Natural killer cell treated with Interleukin-12 subunit alpha and Interleukin-12 subunit beta and Interleukin-15 and Interleukin-18, amount 100 ng/mL, for 72 hours (primary cell): Measurements from ENCODE around the gene CADM1. TPM values are rescaled to one million over a fixed set of nuclear protein-coding genes. Genes with fewer than 3 reads are reported as not detected.
A peak's percentile ranks its signal among the peaks of the same experiment; 100 is the strongest.

Experiments used
- ATAC-seq, 2 donors: fragments of 150-1000 bp; cut with Tn5 transposase in 1 of 2; sonication (Bioruptor Pico), chemical (Tn5 transposase) in 1 of 2; 2 replicates each; pipeline ENCODE4 v1.10.0; 2021
- DNase-seq: peaks from one replicate; pipeline ENCODE4 v3.0.0; 2022; ENCODE audit warnings: low spot score
- H3K27ac Mint-ChIP-seq, 2 donors: 1 replicate in 1 of 2; 2 replicates in 1 of 2; pipeline ENCODE4 v1.8.0; 2022; ENCODE audit warnings: mixed read lengths in 2 of 2, mild to moderate bottlenecking in 1 of 2, moderate library complexity in 1 of 2
- H3K27me3 Mint-ChIP-seq, 2 donors: 1 replicate in 1 of 2; 2 replicates in 1 of 2; pipeline ENCODE4 v1.8.0; 2022; ENCODE audit warnings: mixed read lengths in 2 of 2
- H3K36me3 Mint-ChIP-seq: one replicate; pipeline ENCODE4 v1.8.0; 2022; ENCODE audit warnings: mixed read lengths
- H3K4me1 Mint-ChIP-seq, 2 donors: 1 replicate in 1 of 2; 2 replicates in 1 of 2; pipeline ENCODE4 v1.8.0; 2022; ENCODE audit warnings: low read depth in 2 of 2, mixed read lengths in 2 of 2, mild to moderate bottlenecking in 1 of 2
- H3K4me3 Mint-ChIP-seq: one replicate; pipeline ENCODE4 v1.8.0; 2022; ENCODE audit warnings: mixed read lengths
- H3K9me3 Mint-ChIP-seq: 2 replicates; pipeline ENCODE4 v1.8.0; 2022; ENCODE audit warnings: mixed read lengths
- total RNA-seq, 2 donors: library from RNA; stranded (reverse); gene quantifications; one replicate each; pipeline ENCODE4 v1.2.3, GENCODE V29; 2022

The CADM1 gene
- total RNA-seq, 2 donors from 2014 or later = 0.50 to 1.0 TPM

DNA sequence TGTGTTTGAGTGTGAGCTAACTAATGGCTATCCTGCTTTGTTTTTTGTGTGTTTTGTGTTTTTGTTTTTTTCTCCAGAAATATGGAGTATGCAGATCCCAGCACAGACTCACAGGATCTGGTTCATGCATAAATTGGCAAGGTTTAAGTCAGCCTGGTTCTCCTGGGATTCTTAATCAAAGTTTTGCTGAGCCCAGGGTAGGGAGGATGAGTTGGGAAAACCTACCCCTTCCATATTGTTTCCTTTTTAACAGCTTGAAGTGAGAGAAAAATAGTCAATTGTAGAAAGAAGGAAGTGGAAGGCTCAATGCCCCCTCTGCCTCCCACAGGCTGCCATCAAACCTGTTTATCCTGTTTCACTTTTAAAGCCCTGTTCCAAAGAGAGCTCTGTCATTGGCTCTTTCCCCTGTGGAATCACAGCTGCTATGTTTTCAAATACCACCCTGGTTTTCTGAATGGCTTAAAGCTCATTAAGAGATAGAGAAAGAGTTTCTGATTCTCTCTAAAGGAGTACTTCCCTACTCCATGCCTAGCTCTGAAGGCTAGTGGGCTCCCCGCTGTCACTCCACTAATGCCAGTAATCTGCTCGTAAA is 23.4 kb upstream of the CADM1 start:
- H3K27me3 Mint-ChIP-seq = peaks cover 4 to 19% of the 10 kb centered on the region in 2 donors
- no peak overlapping the region for H3K27ac Mint-ChIP-seq
- H3K4me1 Mint-ChIP-seq = no peaks in the 10 kb centered on the region
- no peak for ATAC-seq
- no peak for DNase-seq
- no peaks in the 10 kb centered on the region for H3K9me3 Mint-ChIP-seq
- H3K4me3 Mint-ChIP-seq = no peak overlapping the region
- no peaks in the 10 kb centered on the region for H3K36me3 Mint-ChIP-seq

- Mint-ChIP-seq H3K9me3 (no peaks in the 10 kb centered on the region), H3K27ac (no peak overlapping the region), H3K4me1 (no peaks in the 10 kb centered on the region), H3K4me3 (no peak overlapping the region), H3K36me3 (no peaks in the 10 kb centered on the region), H3K27me3 (peaks cover 0 to 30% of the 10 kb centered on the region in 2 donors)
- ATAC-seq (no peak), DNase-seq (no peak)
Observed at GRCh38 chr11:115525531-115526006, 21.4 kb upstream of the CADM1 start.

- ATAC-seq (no peak), DNase-seq (no peak)
- Mint-ChIP-seq H3K27ac (no peak overlapping the region), H3K27me3 (peaks cover 0 to 35% of the 10 kb centered on the region in 2 donors), H3K4me1 (no peaks in the 10 kb centered on the region), H3K9me3 (no peaks in the 10 kb centered on the region), H3K4me3 (no peak overlapping the region), H3K36me3 (no peaks in the 10 kb centered on the region)
Observed at GRCh38 chr11:115524572-115524971, 20.4 kb upstream of the CADM1 start.

- Mint-ChIP-seq H3K9me3 (no peaks in the 10 kb centered on the region), H3K4me3 (no peak overlapping the region), H3K27ac (no peak overlapping the region), H3K36me3 (no peaks in the 10 kb centered on the region), H3K27me3 (peaks cover 0 to 35% of the 10 kb centered on the region in 2 donors), H3K4me1 (no peaks in the 10 kb centered on the region)
- ATAC-seq (no peak), DNase-seq (no peak)
Observed at GRCh38 chr11:115523727-115524399, 19.6 kb upstream of the CADM1 start.

DNA sequence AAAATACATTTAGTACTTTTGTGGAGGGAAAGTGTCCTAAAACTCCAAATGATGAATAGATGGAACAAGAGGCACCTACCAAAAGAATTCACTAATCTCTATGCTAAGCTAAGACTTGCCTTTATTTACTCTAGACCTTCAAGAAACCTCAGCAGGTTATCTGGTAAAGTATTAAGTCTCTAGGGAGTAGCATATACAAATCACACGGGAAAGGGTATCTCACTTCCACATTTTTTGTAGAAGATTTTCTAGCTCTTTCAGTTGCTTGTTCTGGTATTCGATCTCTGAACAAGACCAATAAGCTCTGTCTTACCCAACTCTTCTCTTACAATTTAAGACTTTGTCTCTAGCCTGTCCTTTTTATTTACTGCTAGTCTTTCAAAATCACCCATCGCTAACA is 18.1 kb upstream of the CADM1 start:
- Mint-ChIP-seq H3K9me3 (no peaks in the 10 kb centered on the region), H3K27ac (no peak overlapping the region), H3K36me3 (no peaks in the 10 kb centered on the region), H3K4me3 (no peak overlapping the region), H3K4me1 (no peaks in the 10 kb centered on the region), H3K27me3 (peaks cover 0 to 27% of the 10 kb centered on the region in 2 donors)
- DNase-seq = no peak
- ATAC-seq = no peak

DNA sequence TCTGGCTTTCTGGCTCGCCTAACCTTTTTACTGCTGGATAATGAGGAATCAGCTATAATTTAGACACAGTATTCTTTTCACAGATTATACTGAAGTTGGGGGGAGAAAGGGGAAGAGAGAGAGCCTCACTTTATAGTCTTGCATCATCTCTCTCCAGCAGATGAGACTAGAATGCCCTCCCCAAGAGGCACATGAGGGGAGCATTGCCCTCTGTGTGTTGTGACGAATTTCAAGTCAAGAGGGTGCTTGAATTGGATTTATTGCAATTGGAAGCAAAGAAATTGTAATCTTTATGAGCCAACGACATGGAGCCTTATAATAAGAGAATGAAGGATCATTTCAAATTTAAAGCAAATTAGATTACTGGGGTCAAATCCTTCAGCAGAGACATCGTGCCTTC is 17.6 kb upstream of the CADM1 start:
- H3K9me3 Mint-ChIP-seq = no peaks in the 10 kb centered on the region
- H3K36me3 Mint-ChIP-seq = no peaks in the 10 kb centered on the region
- H3K27ac Mint-ChIP-seq = no peak overlapping the region
- H3K27me3 Mint-ChIP-seq = peaks cover 0 to 27% of the 10 kb centered on the region in 2 donors
- ATAC-seq = no peak
- no peak overlapping the region for H3K4me3 Mint-ChIP-seq
- no peak for DNase-seq
- no peaks in the 10 kb centered on the region for H3K4me1 Mint-ChIP-seq

DNA sequence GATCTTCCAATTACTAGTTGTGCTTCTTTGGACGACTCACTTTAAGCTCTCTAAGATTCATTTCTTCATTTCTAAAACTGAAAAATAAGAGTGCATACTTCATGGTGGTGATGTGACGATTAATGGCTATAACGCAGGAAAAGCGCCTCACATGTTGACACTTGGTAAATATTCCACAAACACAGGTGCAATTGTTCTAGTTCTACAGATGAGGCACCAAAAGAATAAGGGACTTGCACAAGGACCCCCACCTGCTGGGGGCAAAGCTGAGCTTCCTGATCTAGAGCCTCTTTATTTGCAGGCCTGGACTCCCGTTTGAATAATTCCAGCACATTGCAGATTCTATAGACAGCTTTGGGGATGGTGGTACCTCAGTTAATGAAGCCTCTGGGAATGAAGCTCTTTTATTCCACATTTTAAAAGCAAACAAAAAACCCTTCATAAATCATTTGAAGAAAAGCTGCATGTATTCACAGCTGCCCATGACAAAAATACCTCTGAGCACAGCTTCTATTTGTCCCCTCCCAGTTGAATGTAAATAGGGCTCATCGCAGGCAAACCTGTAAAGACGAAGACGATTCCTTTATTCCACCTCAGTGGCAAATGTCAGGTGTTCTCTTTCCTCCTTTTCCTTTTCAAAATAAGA is 14.9 kb upstream of the CADM1 start:
- Mint-ChIP-seq H3K36me3 (no peaks in the 10 kb centered on the region), H3K9me3 (no peaks in the 10 kb centered on the region), H3K4me3 (no peak overlapping the region), H3K27me3 (peaks cover 8 to 31% of the 10 kb centered on the region in 2 donors), H3K4me1 (no peaks in the 10 kb centered on the region), H3K27ac (no peak overlapping the region)
- DNase-seq (no peak), ATAC-seq (no peak)

- Mint-ChIP-seq H3K27me3 (peaks cover 8 to 22% of the 10 kb centered on the region in 2 donors), H3K4me1 (no peaks in the 10 kb centered on the region), H3K36me3 (no peaks in the 10 kb centered on the region), H3K27ac (no peak overlapping the region), H3K9me3 (no peaks in the 10 kb centered on the region), H3K4me3 (no peak overlapping the region)
- ATAC-seq (no peak), DNase-seq (no peak)
Observed at GRCh38 chr11:115515647-115516395, 11.6 kb upstream of the CADM1 start.

- Mint-ChIP-seq H3K9me3 (peaks cover 2% of the 10 kb centered on the region), H3K27me3 (peaks cover 16 to 37% of the 10 kb centered on the region in 2 donors), H3K36me3 (no peaks in the 10 kb centered on the region), H3K27ac (no peak overlapping the region), H3K4me1 (peaks cover 0 to 3% of the 10 kb centered on the region in 2 donors), H3K4me3 (no peak overlapping the region)
- DNase-seq = no peak
- no peak for ATAC-seq
Observed at GRCh38 chr11:115506954-115507675, 2.9 kb upstream of the CADM1 start.

GRCh38 chr11:115505175-115505574 is 960 bp upstream of the CADM1 start:
- H3K4me3 Mint-ChIP-seq = peak overlapping the region; percentile 75
- H3K4me1 Mint-ChIP-seq = peaks cover 0 to 3% of the 10 kb centered on the region in 2 donors
- no peak for ATAC-seq
- H3K36me3 Mint-ChIP-seq = no peaks in the 10 kb centered on the region
- H3K9me3 Mint-ChIP-seq = peaks cover 2% of the 10 kb centered on the region
- peaks cover 16 to 35% of the 10 kb centered on the region in 2 donors for H3K27me3 Mint-ChIP-seq
- no peak for DNase-seq
- no peak overlapping the region for H3K27ac Mint-ChIP-seq

DNA sequence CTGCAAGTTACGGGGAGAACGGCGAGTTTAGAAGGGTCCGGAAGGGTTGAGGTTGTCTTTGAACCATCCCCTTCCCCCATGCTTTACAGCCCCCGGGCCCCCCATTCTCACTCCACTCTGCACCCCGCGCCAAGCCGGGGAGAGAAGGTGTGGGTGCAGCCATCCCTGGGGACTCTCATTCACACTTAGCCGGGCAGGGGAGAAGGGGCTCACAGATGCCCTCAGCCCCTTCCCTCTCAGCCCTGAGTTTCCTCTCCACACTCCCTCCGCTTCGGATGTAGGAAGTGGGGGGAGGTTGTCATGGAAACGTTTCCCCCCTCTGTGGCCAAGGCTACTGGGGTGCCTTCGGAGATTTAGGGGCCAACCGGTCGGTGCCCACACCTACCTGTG is 334 bp downstream of the CADM1 start:
- Mint-ChIP-seq H3K4me3 (peak overlapping the region; percentile 57), H3K4me1 (peaks cover 0 to 3% of the 10 kb centered on the region in 2 donors), H3K9me3 (no peaks in the 10 kb centered on the region), H3K27me3 (peaks cover 7 to 22% of the 10 kb centered on the region in 2 donors), H3K27ac (no peak overlapping the region), H3K36me3 (no peaks in the 10 kb centered on the region)
- ATAC-seq (no peak), DNase-seq (no peak)

DNA sequence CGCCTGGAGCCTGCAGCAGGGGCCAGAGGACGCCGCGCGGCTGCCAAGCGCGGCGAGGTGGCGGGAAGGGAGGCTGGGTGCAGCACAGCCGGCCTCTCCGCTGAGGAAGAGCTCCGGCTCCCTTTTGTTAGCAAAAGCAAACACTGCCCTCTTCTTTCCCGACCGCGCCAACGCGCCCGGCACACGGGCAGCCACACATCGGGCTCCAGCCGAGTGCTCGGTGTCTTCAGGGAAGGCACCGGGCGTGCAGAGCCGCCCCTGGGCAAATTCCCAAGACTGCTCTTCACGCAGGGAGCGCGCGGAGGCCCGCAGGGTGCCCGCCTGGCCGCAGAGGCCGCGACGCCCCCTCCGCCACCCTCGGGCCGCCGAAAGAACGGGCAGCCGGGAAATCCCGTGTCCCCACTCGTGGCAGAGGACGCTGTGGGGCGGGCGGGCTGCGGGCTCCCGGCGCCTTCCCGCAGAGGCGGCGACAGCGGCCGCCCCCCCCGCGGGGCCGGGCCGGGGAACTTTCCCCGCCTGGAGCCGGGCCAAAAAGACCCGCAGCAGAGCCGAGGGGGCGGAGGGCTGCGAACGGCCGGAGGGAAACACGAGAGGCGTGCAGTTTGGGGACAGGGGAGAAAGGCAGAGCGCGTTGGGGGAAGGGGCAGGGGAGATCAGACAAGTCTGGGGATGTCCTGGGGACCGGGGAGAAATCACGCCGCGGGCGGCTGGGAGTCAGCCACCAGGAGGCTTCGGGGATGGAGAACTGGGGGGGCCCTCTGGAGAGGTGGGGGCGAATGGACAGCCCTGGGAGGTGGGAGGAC is 931 bp downstream of the CADM1 start:
- Mint-ChIP-seq H3K27ac (no peak overlapping the region), H3K36me3 (no peaks in the 10 kb centered on the region), H3K4me1 (peaks cover 0 to 3% of the 10 kb centered on the region in 2 donors), H3K4me3 (peak overlapping the region; percentile 57), H3K27me3 (peaks cover 12 to 22% of the 10 kb centered on the region in 2 donors), H3K9me3 (peaks cover 2% of the 10 kb centered on the region)
- ATAC-seq = peak; percentile 11 to 41
- DNase-seq = no peak
